Measurements from ENCODE around the gene ETS2. TPM values are rescaled to one million over a fixed set of nuclear protein-coding genes. Genes with fewer than 3 reads are reported as not detected.
"Not testable (repeated sequence)": the region's sequence is repeated elsewhere in the genome, so short reads cannot be mapped to it uniquely, and the experiment has no call there.

The ETS2 gene
- total RNA-seq, 1 donor from 2014 or later = 113 TPM

- H3K4me3 ChIP-seq = peak overlapping the region in 1 of 2 donors; percentile 16
- peak overlapping the region; percentile 93 to 96 for H3K27ac ChIP-seq
These were observed 18.5 kb downstream of the ETS2 start for GRCh38 chr21:38824124-38824822.

GRCh38 chr21:38825269-38825668 lies 19.5 kb downstream of the ETS2 start:
- H3K4me3 ChIP-seq = no peak overlapping the region
- H3K36me3 ChIP-seq = peaks cover 39 to 40% of the 10 kb centered on the region in 2 donors
- TF ChIP-seq CTCF (IDR thresholded peaks at IDR 0.05) = no peak
- no peak for DNase-seq (ENCODE audit: low spot score in 2 of 2)
- intact Hi-C loops (cut with DNase I) = no loop called here
- peaks cover 8 to 10% of the 10 kb centered on the region in 2 donors for H3K9me3 ChIP-seq
- no peaks in the 10 kb centered on the region for H3K27me3 ChIP-seq
- peaks cover 22 to 46% of the 10 kb centered on the region in 2 donors for H3K4me1 ChIP-seq
- H3K27ac ChIP-seq = peak overlapping the region; percentile 93 to 96

More at GRCh38 chr21:38824124-38824822, 18.5 kb downstream of the ETS2 start:
- Histone ChIP-seq H3K4me1 (peaks cover 22 to 52% of the 10 kb centered on the region in 2 donors), H3K9me3 (peaks cover 8 to 10% of the 10 kb centered on the region in 2 donors), H3K36me3 (peaks cover 48 to 50% of the 10 kb centered on the region in 2 donors), H3K27me3 (no peaks in the 10 kb centered on the region)
- intact Hi-C loops (cut with DNase I) = loop anchor here (5.0 kb wide), 2 partner anchors 88 to 263 kb away; no protein-coding TSS in a partner anchor
- no peak for TF ChIP-seq CTCF (IDR thresholded peaks at IDR 0.05)
- no peak for DNase-seq (ENCODE audit: low spot score in 2 of 2)

GRCh38 chr21:38825921-38826320 lies 20.2 kb downstream of the ETS2 start:
- H3K27ac ChIP-seq = peak overlapping the region in 1 of 2 donors; percentile 93
- no peak overlapping the region for H3K4me3 ChIP-seq
- peaks cover 33 to 34% of the 10 kb centered on the region in 2 donors for H3K36me3 ChIP-seq
- DNase-seq (ENCODE audit: low spot score in 2 of 2) = no peak
- H3K27me3 ChIP-seq = no peaks in the 10 kb centered on the region
- no peak for TF ChIP-seq CTCF (IDR thresholded peaks at IDR 0.05)
- peaks cover 8 to 10% of the 10 kb centered on the region in 2 donors for H3K9me3 ChIP-seq
- peaks cover 22 to 40% of the 10 kb centered on the region in 2 donors for H3K4me1 ChIP-seq
- intact Hi-C loops (cut with DNase I) = no loop called here

GRCh38 chr21:38828111-38828510 lies 22.4 kb downstream of the ETS2 start:
- peaks cover 10 to 24% of the 10 kb centered on the region in 2 donors for H3K4me1 ChIP-seq
- H3K36me3 ChIP-seq = peaks cover 11 to 12% of the 10 kb centered on the region in 2 donors
- H3K4me3 ChIP-seq; H3K27me3 ChIP-seq; H3K27ac ChIP-seq; DNase-seq (ENCODE audit: low spot score in 2 of 2); intact Hi-C loops (cut with DNase I): not testable (repeated sequence)
- H3K9me3 ChIP-seq = peaks cover 8 to 10% of the 10 kb centered on the region in 2 donors

- DNase-seq (ENCODE audit: low spot score in 2 of 2) = no peak
- Histone ChIP-seq H3K4me3 (no peak overlapping the region), H3K27me3 (no peaks in the 10 kb centered on the region), H3K9me3 (peaks cover 8 to 10% of the 10 kb centered on the region in 2 donors), H3K4me1 (peaks cover 0 to 5% of the 10 kb centered on the region in 2 donors), H3K36me3 (no peaks in the 10 kb centered on the region), H3K27ac (peak overlapping the region; percentile 38 to 45)
- TF ChIP-seq CTCF (IDR thresholded peaks at IDR 0.05) = no peak
- intact Hi-C loops (cut with DNase I) = no loop called here
These were observed 25.2 kb downstream of the ETS2 start for GRCh38 chr21:38830671-38831525.
